Mesenteric fat pad (tissue), 1 donor: ENCODE results near the gene ENGASE. TPM values are rescaled to one million over a fixed set of nuclear protein-coding genes. Genes with fewer than 3 reads are reported as not detected.

Source experiments
- DNase-seq: peaks from one replicate; pipeline ENCODE4 v3.0.0-alpha.2; 2020; ENCODE audit warnings: low spot score
- total RNA-seq: library from RNA; stranded (reverse); fragmentation: NEBNext Ultra II Directional; extraction: Animal tissue kit (Norgen Biotek cat#: 25700); gene quantifications from one replicate; pipeline ENCODE4 v1.2.1, GENCODE V29; 2021
- donor health status: DM: yes; HTN: yes; CAD: no.

The ENGASE gene
- total RNA-seq, 1 donor from 2014 or later, result 38.8 TPM

- no peak for DNase-seq
Measured at GRCh38 chr17:79090443-79091225, 16.0 kb downstream of the ENGASE start.

GRCh38 chr17:79091226-79091670 lies 16.6 kb downstream of the ENGASE start:
- DNase-seq, result no peak

- no peak for DNase-seq
Measured at GRCh38 chr17:79092567-79092966, 17.9 kb downstream of the ENGASE start.

- no peak for DNase-seq
Measured at GRCh38 chr17:79093270-79093669, 18.6 kb downstream of the ENGASE start.

GRCh38 chr17:79094261-79094660 lies 19.6 kb downstream of the ENGASE start:
- DNase-seq, result no peak

- no peak for DNase-seq
Measured at GRCh38 chr17:79095345-79096055, 20.9 kb downstream of the ENGASE start.

- no peak for DNase-seq
Measured at GRCh38 chr17:79096477-79096876, 21.9 kb downstream of the ENGASE start.

GRCh38 chr17:79097226-79098055 lies 22.8 kb downstream of the ENGASE start:
- DNase-seq, result no peak

GRCh38 chr17:79098282-79098867 lies 23.8 kb downstream of the ENGASE start:
- DNase-seq, result no peak

GRCh38 chr17:79100405-79100804 lies 25.8 kb downstream of the ENGASE start:
- DNase-seq, result no peak

GRCh38 chr17:79101111-79101673 lies 26.6 kb downstream of the ENGASE start:
- DNase-seq, result no peak

- DNase-seq, result no peak
Measured at GRCh38 chr17:79102214-79102613, 27.6 kb downstream of the ENGASE start.

GRCh38 chr17:79104898-79105600 lies 30.4 kb downstream of the ENGASE start:
- no peak for DNase-seq

GRCh38 chr17:79105937-79106336 lies 31.3 kb downstream of the ENGASE start:
- no peak for DNase-seq

- no peak for DNase-seq
Measured at GRCh38 chr17:79106958-79107357, 32.3 kb downstream of the ENGASE start.

- DNase-seq, result no peak
Measured at GRCh38 chr17:79107499-79108231, 33.0 kb downstream of the ENGASE start.

- DNase-seq, result no peak
Measured at GRCh38 chr17:79108232-79108850, 33.7 kb downstream of the ENGASE start.

- DNase-seq, result no peak
Measured at GRCh38 chr17:79108870-79109269, 34.2 kb downstream of the ENGASE start.

GRCh38 chr17:79109584-79109983 lies 35.0 kb downstream of the ENGASE start:
- no peak for DNase-seq
